ENCODE results near the gene C2orf68. TPM values are rescaled to one million over a fixed set of nuclear protein-coding genes. Genes with fewer than 3 reads are reported as not detected.

C2orf68 gene
- total and polyA plus RNA-seq, 2 of the 8 experiments (the other 6 are each of a cell fraction or from before 2014, with no cell fraction given), result 46.3 to 49.4 TPM

GRCh38 chr2:85604568-85605339 is 7.1 kb downstream of the C2orf68 start:
- Histone ChIP-seq H3K4ac (replicated peaks; ENCODE audit: insufficient read length, low read depth, low read length) (no peak overlapping the region), H3K9ac (replicated peaks in 1 of 4; ENCODE audit: extremely low read depth in 1 of 4, low read depth in 3 of 4, low read length in 3 of 4) (no peak overlapping the region; a peak in 1 of 7 replicates), H3K23me2 (ENCODE audit: low read depth, low read length) (peaks cover 12% of the 10 kb centered on the region), H2BK5ac (ENCODE audit: low read depth, low read length) (no peak overlapping the region), H3K9me3 (ENCODE audit: insufficient read depth in 2 of 2, low read depth in 1 of 2, low read length in 1 of 2) (no peaks in the 10 kb centered on the region), H3K18ac (ENCODE audit: extremely low read depth, low read length) (no peak overlapping the region), H4K91ac (replicated peaks; ENCODE audit: insufficient read length, low read length) (no peak overlapping the region), H2BK120ac (replicated peaks; ENCODE audit: low read depth, low read length) (no peak overlapping the region), H3K4me2 (ENCODE audit: insufficient read depth in 1 of 2, low read depth in 2 of 2, low read length in 2 of 2) (peak overlapping the region in 1 of 2 experiments; percentile 89; a peak in 1 of 4 replicates), H2AK5ac (ENCODE audit: low read depth, low read length) (no peak overlapping the region), H4K8ac (ENCODE audit: extremely low read depth, insufficient read depth, low read length) (no peak overlapping the region; the same call in 1 of the 2 replicates), H4K20me1 (replicated peaks in 1 of 2; ENCODE audit: control insufficient read depth in 1 of 2, insufficient read depth in 2 of 2, low read length in 2 of 2) (peaks cover 0 to 12% of the 10 kb centered on the region in 2 experiments), H3K79me2 (ENCODE audit: control insufficient read depth in 1 of 2, insufficient read depth in 2 of 2, low read length in 2 of 2) (peaks cover 0 to 7% of the 10 kb centered on the region in 2 experiments; a peak in 1 of 4 replicates), H3K4me3 (ENCODE audit: extremely low read depth in 1 of 4, insufficient read depth in 2 of 4, low read depth in 3 of 4, low read length in 4 of 4) (no peak overlapping the region), H3K23ac (ENCODE audit: insufficient read length) (no peak overlapping the region), H3K27ac (ENCODE audit: low read depth, low read length) (no peak overlapping the region), H3K36me3 (ENCODE audit: control insufficient read depth in 2 of 4, insufficient read depth in 4 of 4, low read length in 3 of 4) (peaks cover 6 to 19% (median 13%) of the 10 kb centered on the region in 4 experiments; a peak in 6 of 8 replicates), H3K14ac (ENCODE audit: insufficient read length) (no peak overlapping the region), H2BK12ac (ENCODE audit: low read depth, low read length) (no peak overlapping the region), H4K5ac (ENCODE audit: insufficient read length, low read depth, low read length) (no peak overlapping the region), H3K79me1 (ENCODE audit: low read depth, low read length) (peaks cover 7% of the 10 kb centered on the region), H2BK20ac (ENCODE audit: low read length) (no peak overlapping the region), H3K4me1 (replicated peaks in 1 of 4; ENCODE audit: control insufficient read depth in 3 of 4, insufficient read depth in 4 of 4, low read length in 3 of 4) (peaks cover 0 to 5% (median 2%) of the 10 kb centered on the region in 4 experiments; a peak in 6 of 7 replicates), H3K27me3 (replicated peaks in 1 of 4; ENCODE audit: control insufficient read depth in 3 of 4, extremely low read depth in 1 of 4, insufficient read depth in 3 of 4, low read length in 3 of 4) (no peaks in the 10 kb centered on the region), H2AFZ (ENCODE audit: low read length) (no peak overlapping the region), H2BK15ac (ENCODE audit: low read length) (no peak overlapping the region), H3K56ac (replicated peaks; ENCODE audit: insufficient read length, low read depth, low read length) (no peak overlapping the region)
- CTCF ChIA-PET (ENCODE audit: partially characterized antibody), result interaction anchor here (0.6 to 1.9 kb wide), 8 partner anchors 9 to 329 kb away, joined by 3 to 6 read pairs (median 4); partner anchors contain the start of gene RNF181
- TF ChIP-seq CHD2 (IDR thresholded peaks at IDR 0.05; ENCODE audit: low read length) (no peak), MAFK (IDR thresholded peaks at IDR 0.05; ENCODE audit: low read depth, low read length) (no peak), HDAC2 (IDR thresholded peaks at IDR 0.05; ENCODE audit: borderline replicate concordance in 1 of 2, low read depth in 2 of 2, low read length in 2 of 2) (no peak), POLR2AphosphoS5 (IDR thresholded peaks at IDR 0.05; ENCODE audit: low read depth, low read length) (0 out of 2 replicates have a peak, but pooled peaks have one; percentile 22), SIN3A (conservative IDR thresholded peaks at IDR 0.05 in 1 of 2, IDR thresholded peaks at IDR 0.05 in 1 of 2; ENCODE audit: low read depth in 1 of 2, low read length in 2 of 2) (no peak), POLR2A (IDR thresholded peaks at IDR 0.05; ENCODE audit: control extremely low read depth in 1 of 2, low read depth in 2 of 2, low read length in 2 of 2) (0 out of 3 replicates have a peak, but pooled peaks of 1 of the 2 experiments have one; percentile 24), KDM1A (IDR thresholded peaks at IDR 0.05; ENCODE audit: borderline replicate concordance, low read length) (no peak), TEAD4 (IDR thresholded peaks at IDR 0.05; ENCODE audit: low read depth, low read length) (no peak), SAP30 (IDR thresholded peaks at IDR 0.05; ENCODE audit: insufficient read depth, insufficient replicate concordance, low read length) (no peak), TAF7 (optimal IDR thresholded peaks at IDR 0.05; ENCODE audit: borderline replicate concordance, low read depth, low read length) (no peak)
- FAIRE-seq (no peak), DNase-seq (ENCODE audit: low read depth in 1 of 2, low spot score in 2 of 2) (no peak)
- POLR2A ChIA-PET (ENCODE audit: partially characterized antibody), result interaction anchor here (0.6 to 7.9 kb wide), 11 partner anchors 9 to 184 kb away, joined by 3 to 95 read pairs (median 8); partner anchors contain the start of genes C2orf68, MAT2A, RNF181 and USP39
- 82% methylated on average over 6 of the region's 6 CpGs; no CpG with 5 or more reads in 1 of the 2 experiments for WGBS, 2 experiments (ENCODE audit: extremely low coverage in 1 of 2, insufficient coverage in 1 of 2, insufficient read length in 1 of 2, insufficient replicate concordance in 2 of 2, low coverage in 1 of 2, low lambda C conversion rate in 2 of 2, missing lambda C conversion rate in 1 of 2)
